Renal pelvis (tissue), 12 donors: Measurements from ENCODE around the gene FBXL2. TPM values are rescaled to one million over a fixed set of nuclear protein-coding genes. Genes with fewer than 3 reads are reported as not detected.
A peak's percentile ranks its signal among the peaks of the same experiment; 100 is the strongest.

Source experiments
- DNase-seq: peaks from one replicate; pipeline ENCODE4 v3.0.0-alpha.2; 2013
- long read RNA-seq, 16 experiments: transcript quantifications; one replicate each; lab custom pipeline, GENCODE V29; 2026
- polyA plus RNA-seq, 3 donors: library from polyadenylated mRNA; unstranded; fragments of 120-200 nt; gene quantifications; one replicate each; pipeline ENCODE4 v1.2.1, GENCODE V29; 2013; ENCODE audit not compliant: insufficient read length in 3 of 3

The FBXL2 gene
- polyA plus RNA-seq, result 10 to 100 TPM; 25.3 to 30.4 (median 30.2) TPM
- long read RNA-seq, donor 1, partial matches to known transcripts, result 0 of 4 reads
- long read RNA-seq, donor 1, other reads (novel, unspliced or antisense), result 0 of 4 reads
- long read RNA-seq, donor 2, partial matches to known transcripts, result 13 of 16 reads
- long read RNA-seq, donor 2, other reads (novel, unspliced or antisense), result 0 of 16 reads
- long read RNA-seq, donor 3, partial matches to known transcripts, result 0 of 4 reads
- long read RNA-seq, donor 3, other reads (novel, unspliced or antisense), result 0 of 4 reads
- long read RNA-seq, donor 4, transcript FBXL2-216 (15 exons, 3,847 nt), result major isoform, 6 of 7 reads
- long read RNA-seq, donor 4, partial matches to known transcripts, result 0 of 7 reads
- long read RNA-seq, donor 4, other reads (novel, unspliced or antisense), result 0 of 7 reads
- long read RNA-seq, donor 5, partial matches to known transcripts, result 0 of 3 reads
- long read RNA-seq, donor 5, other reads (novel, unspliced or antisense), result 0 of 3 reads
- long read RNA-seq, donor 6, transcript FBXL2-216 (15 exons, 3,847 nt), result major isoform, 5 of 36 reads
- long read RNA-seq, donor 6, partial matches to known transcripts, result 30 of 36 reads
- long read RNA-seq, donor 6, other reads (novel, unspliced or antisense), result 0 of 36 reads
- long read RNA-seq, donor 7, transcript FBXL2-216 (15 exons, 3,847 nt), result major isoform, 8 of 8 reads
- long read RNA-seq, donor 7, partial matches to known transcripts, result 0 of 8 reads
- long read RNA-seq, donor 7, other reads (novel, unspliced or antisense), result 0 of 8 reads
- long read RNA-seq, donor 8, partial matches to known transcripts, result 0 of 2 reads
- long read RNA-seq, donor 8, other reads (novel, unspliced or antisense), result 0 of 2 reads
- long read RNA-seq, donor 9, transcript FBXL2-216 (15 exons, 3,847 nt), result major isoform, 8 of 9 reads
- long read RNA-seq, donor 9, partial matches to known transcripts, result 0 of 9 reads
- long read RNA-seq, donor 9, other reads (novel, unspliced or antisense), result 0 of 9 reads
- long read RNA-seq, donor 10, transcript FBXL2-216 (15 exons, 3,847 nt), result major isoform, 5 of 12 reads
- long read RNA-seq, donor 10, partial matches to known transcripts, result 6 of 12 reads
- long read RNA-seq, donor 10, other reads (novel, unspliced or antisense), result 0 of 12 reads
- long read RNA-seq, donor 11, partial matches to known transcripts, result 0 of 3 reads
- long read RNA-seq, donor 11, other reads (novel, unspliced or antisense), result 0 of 3 reads
- long read RNA-seq, donor 12, transcript FBXL2-216 (15 exons, 3,847 nt), result major isoform, 5 of 33 reads
- long read RNA-seq, donor 12, partial matches to known transcripts, result 19 of 33 reads
- long read RNA-seq, donor 12, other reads (novel, unspliced or antisense), result 7 of 33 reads
- long read RNA-seq, donor 13, partial matches to known transcripts, result 5 of 9 reads
- long read RNA-seq, donor 13, other reads (novel, unspliced or antisense), result 0 of 9 reads
- long read RNA-seq, donor 14, result 0 reads
- long read RNA-seq, donor 15, partial matches to known transcripts, result 12 of 17 reads
- long read RNA-seq, donor 15, other reads (novel, unspliced or antisense), result 0 of 17 reads
- long read RNA-seq, donor 16, transcript FBXL2-216 (15 exons, 3,847 nt), result major isoform, 6 of 12 reads
- long read RNA-seq, donor 16, partial matches to known transcripts, result 5 of 12 reads
- long read RNA-seq, donor 16, other reads (novel, unspliced or antisense), result 0 of 12 reads

GRCh38 chr3:33277193-33277882 lies at the start of gene FBXL2:
FBXL2 (plus strand) TSS chr3:33277442; CDS start chr3:33277513, 71 bp downstream.
- peak; percentile 78 for DNase-seq

- no peak for DNase-seq
These were observed 48.2 kb upstream of the FBXL2 start for GRCh38 chr3:33229066-33229465.

GRCh38 chr3:33229947-33230346 lies 47.3 kb upstream of the FBXL2 start:
- DNase-seq, result no peak

GRCh38 chr3:33231756-33232465 lies 45.3 kb upstream of the FBXL2 start:
- no peak for DNase-seq

- no peak for DNase-seq
These were observed 43.4 kb upstream of the FBXL2 start for GRCh38 chr3:33233884-33234283.

GRCh38 chr3:33236005-33236404 lies 41.2 kb upstream of the FBXL2 start:
- DNase-seq, result no peak

- DNase-seq, result no peak
These were observed 39.8 kb upstream of the FBXL2 start for GRCh38 chr3:33237439-33237838.

- no peak for DNase-seq
These were observed 38.3 kb upstream of the FBXL2 start for GRCh38 chr3:33238923-33239322.

- no peak for DNase-seq
These were observed 37.0 kb upstream of the FBXL2 start for GRCh38 chr3:33240261-33240660.

- DNase-seq, result no peak
These were observed 30.5 kb upstream of the FBXL2 start for GRCh38 chr3:33246786-33247185.

- DNase-seq, result no peak
These were observed 26.5 kb upstream of the FBXL2 start for GRCh38 chr3:33250712-33251111.

- no peak for DNase-seq
These were observed 21.0 kb upstream of the FBXL2 start for GRCh38 chr3:33256249-33256648.

- no peak for DNase-seq
These were observed 17.1 kb upstream of the FBXL2 start for GRCh38 chr3:33260104-33260503.

GRCh38 chr3:33269385-33269784 lies 7.9 kb upstream of the FBXL2 start:
- DNase-seq, result no peak

- no peak for DNase-seq
These were observed 5.9 kb upstream of the FBXL2 start for GRCh38 chr3:33271324-33271723.

- no peak for DNase-seq
These were observed 3.6 kb upstream of the FBXL2 start for GRCh38 chr3:33273628-33274027.

- DNase-seq, result no peak
These were observed 921 bp downstream of the FBXL2 start for GRCh38 chr3:33278163-33278562.

- no peak for DNase-seq
These were observed 10.5 kb downstream of the FBXL2 start for GRCh38 chr3:33287672-33288282.

- DNase-seq, result no peak
These were observed 22.3 kb downstream of the FBXL2 start for GRCh38 chr3:33299395-33300081.
